Measurements from ENCODE around the gene TRABD2B.

The TRABD2B gene

GRCh38 chr1:47893412-47893811 lies 103.8 kb downstream of the TRABD2B start:
- no peak overlapping the region for H2AFZ ChIP-seq (ENCODE audit: low read depth, low read length)
- no peak for TF ChIP-seq CTCF (IDR thresholded peaks at IDR 0.05; ENCODE audit: borderline replicate concordance, extremely low read depth, low read length, poor library complexity, severe bottlenecking)
- no peak for TF ChIP-seq EZH2 (IDR thresholded peaks at IDR 0.05; ENCODE audit: borderline replicate concordance, low read depth, low read length, severe bottlenecking)
- no peak overlapping the region for H3K4me2 ChIP-seq (ENCODE audit: insufficient read depth, low read length)
- H3K4me1 ChIP-seq (ENCODE audit: insufficient read depth, low read length): no peaks in the 10 kb centered on the region
- no peak overlapping the region for H3K27ac ChIP-seq (ENCODE audit: low read length)
- H3K27me3 ChIP-seq (ENCODE audit: insufficient read depth, low read length, poor library complexity): peaks cover 8% of the 10 kb centered on the region
- H3K4me3 ChIP-seq (ENCODE audit: low read depth in 1 of 2, low read length in 2 of 2): no peak overlapping the region
- no peaks in the 10 kb centered on the region for H3K9me3 ChIP-seq (ENCODE audit: insufficient read depth, low read length, severe bottlenecking)
- no peaks in the 10 kb centered on the region for H3K79me2 ChIP-seq (ENCODE audit: insufficient read depth, low read length)
- ATAC-seq (ENCODE audit: insufficient read depth, low read depth) (no peak), DNase-seq (no peak)
- no peaks in the 10 kb centered on the region for H4K20me1 ChIP-seq (ENCODE audit: insufficient read depth, low read length)
- H3K9ac ChIP-seq (ENCODE audit: low read depth, low read length): no peak overlapping the region
- no peaks in the 10 kb centered on the region for H3K36me3 ChIP-seq (ENCODE audit: insufficient read depth, low read length)

GRCh38 chr1:47890779-47891178 lies 106.4 kb downstream of the TRABD2B start:
- Histone ChIP-seq H3K27me3 (ENCODE audit: insufficient read depth, low read length, poor library complexity) (peaks cover 8% of the 10 kb centered on the region), H2AFZ (ENCODE audit: low read depth, low read length) (no peak overlapping the region), H3K9me3 (ENCODE audit: insufficient read depth, low read length, severe bottlenecking) (no peaks in the 10 kb centered on the region), H3K4me1 (ENCODE audit: insufficient read depth, low read length) (no peaks in the 10 kb centered on the region), H3K4me2 (ENCODE audit: insufficient read depth, low read length) (no peak overlapping the region), H3K9ac (ENCODE audit: low read depth, low read length) (no peak overlapping the region), H3K27ac (ENCODE audit: low read length) (no peak overlapping the region), H3K36me3 (ENCODE audit: insufficient read depth, low read length) (no peaks in the 10 kb centered on the region), H4K20me1 (ENCODE audit: insufficient read depth, low read length) (no peaks in the 10 kb centered on the region; the same call in 1 of the 2 replicates), H3K4me3 (ENCODE audit: low read depth in 1 of 2, low read length in 2 of 2) (no peak overlapping the region), H3K79me2 (ENCODE audit: insufficient read depth, low read length) (no peaks in the 10 kb centered on the region)
- ATAC-seq (ENCODE audit: insufficient read depth, low read depth): no peak
- no peak for TF ChIP-seq EZH2 (IDR thresholded peaks at IDR 0.05; ENCODE audit: borderline replicate concordance, low read depth, low read length, severe bottlenecking)
- TF ChIP-seq CTCF (IDR thresholded peaks at IDR 0.05; ENCODE audit: borderline replicate concordance, extremely low read depth, low read length, poor library complexity, severe bottlenecking): no peak
- no peak for DNase-seq

GRCh38 chr1:47888294-47888629 lies 108.9 kb downstream of the TRABD2B start:
- H3K79me2 ChIP-seq (ENCODE audit: insufficient read depth, low read length): no peaks in the 10 kb centered on the region
- H3K4me3 ChIP-seq (ENCODE audit: low read depth in 1 of 2, low read length in 2 of 2): no peak overlapping the region
- no peak overlapping the region for H3K9ac ChIP-seq (ENCODE audit: low read depth, low read length)
- TF ChIP-seq EZH2 (IDR thresholded peaks at IDR 0.05; ENCODE audit: borderline replicate concordance, low read depth, low read length, severe bottlenecking) (no peak), CTCF (IDR thresholded peaks at IDR 0.05; ENCODE audit: borderline replicate concordance, extremely low read depth, low read length, poor library complexity, severe bottlenecking) (no peak)
- H2AFZ ChIP-seq (ENCODE audit: low read depth, low read length): no peak overlapping the region
- DNase-seq: no peak
- H3K9me3 ChIP-seq (ENCODE audit: insufficient read depth, low read length, severe bottlenecking): no peaks in the 10 kb centered on the region
- no peak overlapping the region for H3K4me2 ChIP-seq (ENCODE audit: insufficient read depth, low read length)
- H3K4me1 ChIP-seq (ENCODE audit: insufficient read depth, low read length): no peaks in the 10 kb centered on the region
- H3K27me3 ChIP-seq (ENCODE audit: insufficient read depth, low read length, poor library complexity): no peaks in the 10 kb centered on the region
- no peaks in the 10 kb centered on the region; the same call in 1 of the 2 replicates for H4K20me1 ChIP-seq (ENCODE audit: insufficient read depth, low read length)
- no peak for ATAC-seq (ENCODE audit: insufficient read depth, low read depth)
- H3K36me3 ChIP-seq (ENCODE audit: insufficient read depth, low read length): no peaks in the 10 kb centered on the region
- no peak overlapping the region for H3K27ac ChIP-seq (ENCODE audit: low read length)

Data from DND-41 (cell line).